PFSK-1 (cell line): ENCODE measurements around the gene MDGA2.

Experiments
- POLR2AphosphoS5 ChIP-seq: IDR thresholded peaks from 2 replicates; pipeline ENCODE4 v1.6.1; 2012; ENCODE audit warnings: low read depth, mild to moderate bottlenecking, control low read depth, low read length, moderate library complexity
- SIN3A ChIP-seq: IDR thresholded peaks from 2 replicates; pipeline ENCODE4 v1.6.1; 2012; ENCODE audit warnings: mild to moderate bottlenecking, low read length, moderate library complexity, borderline replicate concordance; ENCODE audit not compliant: insufficient read depth
- TAF1 ChIP-seq: IDR thresholded peaks from 2 replicates; pipeline ENCODE4 v1.6.1; 2012; ENCODE audit warnings: low read length, control low read depth, borderline replicate concordance; ENCODE audit not compliant: insufficient read depth

DNA sequence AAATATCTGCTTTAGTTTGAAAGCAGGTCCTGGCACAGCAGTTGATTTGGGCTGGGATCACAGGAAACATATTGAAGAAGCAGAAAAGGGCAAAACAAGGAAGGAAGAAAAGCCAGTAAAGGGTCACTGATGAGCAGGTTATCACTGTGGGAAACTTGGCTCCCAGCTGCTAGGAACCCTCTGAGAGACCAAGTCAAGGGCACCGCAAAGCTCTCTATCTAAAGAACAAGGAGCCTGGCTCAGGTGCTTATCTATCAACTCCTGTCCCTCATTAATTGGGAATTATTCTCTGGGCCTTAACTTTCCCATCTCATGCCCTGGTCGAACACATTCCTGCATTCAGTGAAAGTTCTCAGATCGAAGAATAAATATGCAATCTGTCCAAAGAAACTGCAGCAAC lies 572.9 kb downstream of the MDGA2 start:
- no peak for TF ChIP-seq POLR2AphosphoS5
- no peak for TF ChIP-seq TAF1
- TF ChIP-seq SIN3A, result no peak
